OCI-LY1 (cell line): Measurements from ENCODE around the gene TECR.

Experiments used
- H2AFZ ChIP-seq: fragments of 200-600 bp; sonication (generic), shearing (Covaris generic); 2 replicates; pipeline ENCODE4 v1.6.0; 2014; ENCODE audit warnings: antibody characterized with exemption, mild to moderate bottlenecking, low read length
- H3F3A ChIP-seq: fragments of 200-600 bp; sonication (generic), shearing (Covaris generic); 2 replicates; pipeline ENCODE4 v1.6.0; 2014; ENCODE audit warnings: mild to moderate bottlenecking, antibody characterized with exemption, low read length, moderate library complexity; ENCODE audit not compliant: insufficient read depth
- H3K27ac ChIP-seq: fragments of 200-600 bp; sonication (generic); 2 replicates; pipeline ENCODE4 v1.5.1; 2014; ENCODE audit warnings: low read length, mixed run types, mild to moderate bottlenecking, low read depth; ENCODE audit not compliant: poor library complexity, severe bottlenecking
- H3K27me3 ChIP-seq: fragments of 200-600 bp; sonication (generic); 2 replicates; pipeline ENCODE4 v1.6.0; 2014; ENCODE audit warnings: antibody characterized with exemption, mild to moderate bottlenecking, low read length, moderate library complexity; ENCODE audit not compliant: insufficient read depth
- H3K36me3 ChIP-seq: fragments of 200-600 bp; sonication (generic); 2 replicates; pipeline ENCODE4 v1.6.1; 2014; ENCODE audit warnings: mild to moderate bottlenecking, antibody characterized with exemption, low read length, moderate library complexity, mixed read lengths; ENCODE audit not compliant: insufficient read depth
- H3K4me1 ChIP-seq: fragments of 200-600 bp; sonication (generic); 2 replicates; pipeline ENCODE4 v1.5.1; 2014; ENCODE audit warnings: mild to moderate bottlenecking, low read length, moderate library complexity; ENCODE audit not compliant: insufficient read depth, severe bottlenecking
- H3K4me2 ChIP-seq: fragments of 200-600 bp; sonication (generic), shearing (Covaris generic); 2 replicates; pipeline ENCODE4 v1.6.1; 2014; ENCODE audit warnings: low read length
- H3K4me3 ChIP-seq: fragments of 200-600 bp; sonication (generic); 2 replicates; pipeline ENCODE4 v1.5.1; 2014; ENCODE audit warnings: low read length, low read depth, mild to moderate bottlenecking, mixed read lengths; ENCODE audit not compliant: poor library complexity, severe bottlenecking
- H3K79me2 ChIP-seq: fragments of 200-600 bp; shearing (Covaris generic); 2 replicates; pipeline ENCODE4 v1.6.1; 2016; ENCODE audit warnings: mixed run types, low read length, mixed read lengths; ENCODE audit not compliant: insufficient read depth
- H3K9ac ChIP-seq: fragments of 200-600 bp; sonication (generic), shearing (Covaris generic); 2 replicates; pipeline ENCODE4 v1.6.1; 2014; ENCODE audit warnings: mild to moderate bottlenecking, low read length, mixed read lengths
- H3K9me2 ChIP-seq: fragments of 200-600 bp; sonication (generic), shearing (Covaris generic); 2 replicates; pipeline ENCODE4 v1.6.1; 2014; ENCODE audit warnings: low read depth, mild to moderate bottlenecking, low read length, mixed read lengths
- H3K9me3 ChIP-seq: fragments of 200-600 bp; shearing (Covaris generic); 2 replicates; pipeline ENCODE4 v1.6.1; 2014; ENCODE audit warnings: low read length, mixed read lengths
- H4K20me1 ChIP-seq: fragments of 200-600 bp; sonication (generic), shearing (Covaris generic); 2 replicates; pipeline ENCODE4 v1.6.0; 2016; ENCODE audit warnings: mild to moderate bottlenecking, low read length; ENCODE audit not compliant: insufficient read depth
- EZH2 ChIP-seq: fragments of 200-600 bp; sonication (generic), shearing (Covaris generic); IDR thresholded peaks from 2 replicates; pipeline ENCODE4 v1.8.0; 2017; ENCODE audit warnings: borderline replicate concordance, mixed run types, mild to moderate bottlenecking, antibody characterized with exemption, low read length, moderate library complexity, mixed read lengths
- TF ChIP-seq, protein P1 (sequence below): fragments of 200-600 bp; sonication (generic), shearing (Covaris generic); IDR thresholded peaks from 2 replicates; pipeline ENCODE4 v1.5.1; 2017; ENCODE audit warnings: mild to moderate bottlenecking, antibody characterized with exemption, low read length, moderate library complexity, mixed read lengths

The TECR gene

DNA sequence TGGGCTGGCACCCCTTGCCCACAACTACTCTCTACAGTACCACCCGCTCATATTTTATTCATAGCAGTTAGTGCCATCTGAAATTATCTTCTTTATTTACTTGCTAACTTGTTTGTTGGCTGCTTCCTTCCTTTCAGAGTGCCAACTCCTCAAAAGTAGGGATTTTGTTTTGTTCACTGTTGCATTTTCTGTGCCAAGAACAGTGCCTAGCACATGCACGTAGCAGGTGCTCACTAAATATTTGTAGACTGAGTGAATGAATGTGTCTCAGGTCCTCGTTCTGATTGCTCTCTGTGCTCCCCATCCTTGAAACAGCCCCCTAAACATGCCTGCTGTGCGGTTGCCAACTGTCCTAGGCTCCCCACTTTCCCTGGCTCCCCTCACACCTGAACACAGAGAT lies 35.0 kb upstream of the TECR start:
- Histone ChIP-seq H4K20me1 (no peaks in the 10 kb centered on the region), H3K27me3 (no peaks in the 10 kb centered on the region), H3K4me2 (peak overlapping the region; percentile 99), H3K9me3 (no peaks in the 10 kb centered on the region), H3K9ac (no peak overlapping the region), H3K4me3 (peak overlapping the region; percentile 86), H3F3A (no peaks in the 10 kb centered on the region), H3K79me2 (no peaks in the 10 kb centered on the region), H3K36me3 (no peaks in the 10 kb centered on the region), H3K4me1 (peaks cover 17% of the 10 kb centered on the region), H2AFZ (no peak overlapping the region), H3K27ac (peak overlapping the region; percentile 32), H3K9me2 (no peaks in the 10 kb centered on the region)
- TF ChIP-seq EZH2, result no peak
- TF ChIP-seq, protein P1, sequence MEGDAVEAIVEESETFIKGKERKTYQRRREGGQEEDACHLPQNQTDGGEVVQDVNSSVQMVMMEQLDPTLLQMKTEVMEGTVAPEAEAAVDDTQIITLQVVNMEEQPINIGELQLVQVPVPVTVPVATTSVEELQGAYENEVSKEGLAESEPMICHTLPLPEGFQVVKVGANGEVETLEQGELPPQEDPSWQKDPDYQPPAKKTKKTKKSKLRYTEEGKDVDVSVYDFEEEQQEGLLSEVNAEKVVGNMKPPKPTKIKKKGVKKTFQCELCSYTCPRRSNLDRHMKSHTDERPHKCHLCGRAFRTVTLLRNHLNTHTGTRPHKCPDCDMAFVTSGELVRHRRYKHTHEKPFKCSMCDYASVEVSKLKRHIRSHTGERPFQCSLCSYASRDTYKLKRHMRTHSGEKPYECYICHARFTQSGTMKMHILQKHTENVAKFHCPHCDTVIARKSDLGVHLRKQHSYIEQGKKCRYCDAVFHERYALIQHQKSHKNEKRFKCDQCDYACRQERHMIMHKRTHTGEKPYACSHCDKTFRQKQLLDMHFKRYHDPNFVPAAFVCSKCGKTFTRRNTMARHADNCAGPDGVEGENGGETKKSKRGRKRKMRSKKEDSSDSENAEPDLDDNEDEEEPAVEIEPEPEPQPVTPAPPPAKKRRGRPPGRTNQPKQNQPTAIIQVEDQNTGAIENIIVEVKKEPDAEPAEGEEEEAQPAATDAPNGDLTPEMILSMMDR, result no peak

DNA sequence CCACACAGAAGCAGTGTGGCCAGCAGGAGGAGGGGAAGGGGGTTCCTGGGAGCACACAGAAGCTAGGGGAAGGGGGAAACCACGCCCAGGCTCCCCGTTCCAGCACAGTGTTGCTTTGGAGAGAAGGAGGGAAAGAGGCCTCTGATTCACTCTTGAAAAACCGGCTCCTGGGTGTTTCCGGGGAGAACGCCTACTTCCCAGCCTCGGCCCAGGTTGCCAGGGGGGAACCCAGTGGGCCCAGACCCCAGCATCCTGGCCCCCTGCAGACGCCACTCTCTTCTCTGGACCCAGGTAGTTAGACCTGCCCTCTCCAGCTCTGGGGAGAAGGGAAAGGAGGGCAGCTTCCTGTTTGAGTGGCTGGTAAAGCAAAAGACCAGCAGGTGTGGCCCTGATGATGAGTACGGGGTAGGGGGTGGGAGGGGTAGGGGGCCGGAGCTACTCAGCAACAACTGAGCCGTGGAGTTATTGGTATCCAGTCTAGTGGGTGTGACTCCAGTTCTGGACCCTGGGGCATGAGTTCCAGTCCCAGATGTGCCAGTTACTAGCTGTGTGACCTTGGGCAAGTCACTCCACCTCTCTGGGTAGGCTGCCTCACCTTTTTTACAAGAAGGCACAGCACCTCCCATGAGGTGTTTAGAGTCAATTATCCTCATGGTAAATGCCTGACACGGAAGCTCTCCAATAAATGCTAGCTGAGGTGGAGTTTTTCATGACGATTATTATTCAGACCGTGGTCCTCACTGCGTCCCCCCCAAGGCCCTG lies 34.3 kb upstream of the TECR start:
- H2AFZ ChIP-seq, result no peak overlapping the region

DNA sequence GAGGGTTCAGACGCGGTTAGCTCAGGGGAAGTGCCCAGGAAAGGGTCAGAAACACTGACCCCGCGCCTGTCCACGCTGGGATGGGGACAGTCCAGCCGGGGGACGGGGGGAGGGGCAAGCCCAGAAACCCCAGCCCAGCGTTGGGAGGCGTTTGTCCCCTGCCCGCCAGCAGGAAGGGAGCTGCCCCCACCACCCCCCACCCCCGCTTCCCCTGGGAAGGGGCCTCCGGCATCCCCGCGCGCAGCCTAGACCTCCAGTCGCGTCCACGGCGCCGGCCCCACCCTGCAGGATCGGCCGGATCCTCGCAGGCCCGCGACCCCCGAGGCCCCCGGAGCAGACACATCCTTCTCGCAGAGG lies 33.7 kb upstream of the TECR start:
- H2AFZ ChIP-seq, result no peak overlapping the region
- peak overlapping the region; percentile 78 for H3K9ac ChIP-seq
- H3K9me3 ChIP-seq, result no peaks in the 10 kb centered on the region
- peak overlapping the region; percentile 30 for H3K27ac ChIP-seq
- no peaks in the 10 kb centered on the region for H3K79me2 ChIP-seq
- H4K20me1 ChIP-seq, result no peaks in the 10 kb centered on the region
- peak overlapping the region; percentile 86 for H3K4me3 ChIP-seq
- no peaks in the 10 kb centered on the region for H3K36me3 ChIP-seq
- TF ChIP-seq, protein P1, result no peak
- no peak for TF ChIP-seq EZH2
- H3K4me2 ChIP-seq, result peak overlapping the region; percentile 99
- H3K9me2 ChIP-seq, result no peaks in the 10 kb centered on the region
- no peaks in the 10 kb centered on the region for H3F3A ChIP-seq
- H3K4me1 ChIP-seq, result peaks cover 17% of the 10 kb centered on the region
- no peaks in the 10 kb centered on the region for H3K27me3 ChIP-seq

More for the DNA sequence above, 34.3 kb upstream of the TECR start:
- H3K4me2 ChIP-seq, result peak overlapping the region; percentile 99
- no peaks in the 10 kb centered on the region for H3F3A ChIP-seq
- H3K27me3 ChIP-seq, result no peaks in the 10 kb centered on the region
- H3K9me3 ChIP-seq, result no peaks in the 10 kb centered on the region
- H3K4me3 ChIP-seq, result peak overlapping the region; percentile 86
- H3K36me3 ChIP-seq, result no peaks in the 10 kb centered on the region
- peaks cover 17% of the 10 kb centered on the region for H3K4me1 ChIP-seq
- H3K9me2 ChIP-seq, result no peaks in the 10 kb centered on the region
- no peaks in the 10 kb centered on the region for H3K79me2 ChIP-seq
- peak overlapping the region; percentile 32 for H3K27ac ChIP-seq
- no peaks in the 10 kb centered on the region for H4K20me1 ChIP-seq
- peak overlapping the region; percentile 78 for H3K9ac ChIP-seq
- TF ChIP-seq EZH2, result no peak
- TF ChIP-seq, protein P1, result no peak
